GM18508 (cell line): ENCODE results near the gene NEK1.
"Not testable (repeated sequence)": the region's sequence is repeated elsewhere in the genome, so short reads cannot be mapped to it uniquely, and the experiment has no call there.

Experiments
- ATAC-seq: cut with Tn5 transposase; IDR thresholded peaks from one replicate; pipeline ENCODE4 v1.9.1; 2021; ENCODE audit warnings: moderate number of reproducible peaks; ENCODE audit not compliant: insufficient read depth, unreplicated experiment

Gene NEK1

GRCh38 chr4:169523796-169524195, 88.6 kb downstream of the NEK1 start:
- ATAC-seq = no peak

- ATAC-seq = no peak
Observed at GRCh38 chr4:169510617-169511016, 101.8 kb downstream of the NEK1 start.

- ATAC-seq = no peak
Observed at GRCh38 chr4:169506903-169507302, 105.5 kb downstream of the NEK1 start.

GRCh38 chr4:169499907-169500306, 112.5 kb downstream of the NEK1 start:
- not testable (repeated sequence) for ATAC-seq

- ATAC-seq = not testable (repeated sequence)
Observed at GRCh38 chr4:169494234-169494633, 118.1 kb downstream of the NEK1 start.

- no peak for ATAC-seq
Observed at GRCh38 chr4:169493164-169493524, 119.2 kb downstream of the NEK1 start.

GRCh38 chr4:169492436-169493163, 119.8 kb downstream of the NEK1 start:
- no peak for ATAC-seq

- ATAC-seq = no peak
Observed at GRCh38 chr4:169491211-169491610, 121.2 kb downstream of the NEK1 start.

- no peak for ATAC-seq
Observed at GRCh38 chr4:169489306-169489705, 123.1 kb downstream of the NEK1 start.

GRCh38 chr4:169485791-169486742, 126.3 kb downstream of the NEK1 start:
- ATAC-seq = no peak

- no peak for ATAC-seq
Observed at GRCh38 chr4:169485086-169485485, 127.3 kb downstream of the NEK1 start.

GRCh38 chr4:169484485-169484884, 127.9 kb downstream of the NEK1 start:
- ATAC-seq = no peak

- ATAC-seq = no peak
Observed at GRCh38 chr4:169464080-169464479, 148.3 kb downstream of the NEK1 start.

- no peak for ATAC-seq
Observed at GRCh38 chr4:169460081-169460480, 152.3 kb downstream of the NEK1 start.

GRCh38 chr4:169458575-169458974, 153.8 kb downstream of the NEK1 start:
- ATAC-seq = no peak

- ATAC-seq = not testable (repeated sequence)
Observed at GRCh38 chr4:169452644-169453043, 159.7 kb downstream of the NEK1 start.

- ATAC-seq = not testable (repeated sequence)
Observed at GRCh38 chr4:169448935-169449334, 163.4 kb downstream of the NEK1 start.

- no peak for ATAC-seq
Observed at GRCh38 chr4:169446824-169447223, 165.6 kb downstream of the NEK1 start.

GRCh38 chr4:169443748-169444147, 168.6 kb downstream of the NEK1 start:
- no peak for ATAC-seq

- ATAC-seq = no peak
Observed at GRCh38 chr4:169440446-169440845, 171.9 kb downstream of the NEK1 start.

GRCh38 chr4:169439244-169439643, 173.1 kb downstream of the NEK1 start:
- no peak for ATAC-seq
